KMS-11 (cell line): ENCODE data around the gene CKMT2.

Source experiments
- H2AFZ ChIP-seq: fragments of 200-600 bp; sonication (generic); 2 replicates; pipeline ENCODE4 v1.6.1; 2016; ENCODE audit warnings: antibody characterized with exemption, mixed run types, low read depth
- H3K27ac ChIP-seq: fragments of 200-600 bp; sonication (generic); 2 replicates; pipeline ENCODE4 v1.6.1; 2016; ENCODE audit warnings: mild to moderate bottlenecking, mixed run types
- H3K27me3 ChIP-seq: fragments of 200-600 bp; sonication (generic); 2 replicates; pipeline ENCODE4 v1.6.1; 2017; ENCODE audit warnings: mild to moderate bottlenecking, low read depth, mixed run types, moderate library complexity; ENCODE audit not compliant: insufficient read depth
- H3K36me3 ChIP-seq: fragments of 200-600 bp; sonication (generic); 2 replicates; pipeline ENCODE4 v1.6.1; 2017; ENCODE audit warnings: mild to moderate bottlenecking, mixed run types; ENCODE audit not compliant: insufficient read depth
- H3K4me1 ChIP-seq: fragments of 200-600 bp; sonication (generic); 2 replicates; pipeline ENCODE4 v1.6.1; 2016; ENCODE audit warnings: mild to moderate bottlenecking, low read depth, mixed run types; ENCODE audit not compliant: poor library complexity, severe bottlenecking
- H3K4me2 ChIP-seq: fragments of 200-600 bp; sonication (generic); 2 replicates; pipeline ENCODE4 v1.7.0; 2016; ENCODE audit warnings: mild to moderate bottlenecking, mixed run types
- H3K4me3 ChIP-seq: fragments of 200-600 bp; sonication (generic); IDR thresholded peaks from 2 replicates; pipeline ENCODE4 v1.6.1; 2017; ENCODE audit warnings: low read depth, low read length, mixed read lengths; ENCODE audit not compliant: insufficient read depth
- H3K79me2 ChIP-seq: fragments of 200-600 bp; sonication (generic); 2 replicates; pipeline ENCODE4 v1.6.1; 2016; ENCODE audit warnings: low read depth, mixed run types; ENCODE audit not compliant: insufficient read depth
- H3K9ac ChIP-seq: fragments of 200-600 bp; sonication (generic); 2 replicates; pipeline ENCODE4 v1.6.1; 2016; ENCODE audit warnings: mild to moderate bottlenecking, mixed run types
- H4K20me1 ChIP-seq: fragments of 200-600 bp; sonication (generic); 2 replicates; pipeline ENCODE4 v1.6.1; 2016; ENCODE audit warnings: mild to moderate bottlenecking, mixed run types; ENCODE audit not compliant: insufficient read depth
- TF ChIP-seq, protein P1 (sequence below): fragments of 200-600 bp; sonication (generic); conservative IDR thresholded peaks from 2 replicates; pipeline ENCODE4 v1.6.1; 2017; ENCODE audit warnings: low read depth, mild to moderate bottlenecking, antibody characterized with exemption, low read length, moderate library complexity, mixed read lengths

Gene CKMT2

DNA sequence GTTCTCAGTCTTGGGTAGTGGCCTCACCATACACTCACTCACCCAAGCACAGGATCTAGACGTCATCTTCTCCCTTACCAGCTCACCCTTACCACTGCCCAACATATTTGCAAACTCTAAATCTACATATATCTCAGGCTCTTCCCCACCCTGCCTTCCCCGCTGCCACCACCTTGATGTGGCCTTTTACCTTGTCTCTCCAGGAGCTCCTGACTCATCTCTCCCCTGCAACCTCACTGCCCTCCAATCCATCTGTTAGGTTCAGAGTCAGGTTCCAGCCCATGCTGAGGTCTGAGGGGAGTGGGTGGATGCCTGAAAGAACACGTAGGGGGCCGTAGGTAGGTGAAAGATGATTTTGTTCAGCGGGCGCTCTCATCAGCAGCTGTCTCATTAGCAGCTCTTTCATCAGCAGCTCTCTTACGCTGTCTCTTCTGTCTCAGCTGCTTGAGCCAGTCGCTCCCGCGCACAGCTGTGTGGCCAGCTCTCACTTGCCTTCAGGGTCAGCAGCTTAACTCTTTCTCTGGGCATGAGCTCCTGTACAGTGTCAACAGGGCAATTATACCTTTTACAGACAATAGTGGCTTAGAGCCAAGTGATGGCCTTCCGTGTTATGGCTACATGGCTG, 23.1 kb upstream of the CKMT2 start:
- H3K79me2 ChIP-seq, result no peaks in the 10 kb centered on the region
- H3K4me3 ChIP-seq, result no peak overlapping the region
- H3K4me2 ChIP-seq, result no peak overlapping the region
- H3K27ac ChIP-seq, result no peak overlapping the region
- H3K4me1 ChIP-seq, result no peaks in the 10 kb centered on the region
- H3K36me3 ChIP-seq, result no peaks in the 10 kb centered on the region
- no peak overlapping the region for H3K9ac ChIP-seq
- no peak overlapping the region for H2AFZ ChIP-seq
- no peaks in the 10 kb centered on the region for H4K20me1 ChIP-seq
- no peaks in the 10 kb centered on the region for H3K27me3 ChIP-seq
- TF ChIP-seq, protein P1, sequence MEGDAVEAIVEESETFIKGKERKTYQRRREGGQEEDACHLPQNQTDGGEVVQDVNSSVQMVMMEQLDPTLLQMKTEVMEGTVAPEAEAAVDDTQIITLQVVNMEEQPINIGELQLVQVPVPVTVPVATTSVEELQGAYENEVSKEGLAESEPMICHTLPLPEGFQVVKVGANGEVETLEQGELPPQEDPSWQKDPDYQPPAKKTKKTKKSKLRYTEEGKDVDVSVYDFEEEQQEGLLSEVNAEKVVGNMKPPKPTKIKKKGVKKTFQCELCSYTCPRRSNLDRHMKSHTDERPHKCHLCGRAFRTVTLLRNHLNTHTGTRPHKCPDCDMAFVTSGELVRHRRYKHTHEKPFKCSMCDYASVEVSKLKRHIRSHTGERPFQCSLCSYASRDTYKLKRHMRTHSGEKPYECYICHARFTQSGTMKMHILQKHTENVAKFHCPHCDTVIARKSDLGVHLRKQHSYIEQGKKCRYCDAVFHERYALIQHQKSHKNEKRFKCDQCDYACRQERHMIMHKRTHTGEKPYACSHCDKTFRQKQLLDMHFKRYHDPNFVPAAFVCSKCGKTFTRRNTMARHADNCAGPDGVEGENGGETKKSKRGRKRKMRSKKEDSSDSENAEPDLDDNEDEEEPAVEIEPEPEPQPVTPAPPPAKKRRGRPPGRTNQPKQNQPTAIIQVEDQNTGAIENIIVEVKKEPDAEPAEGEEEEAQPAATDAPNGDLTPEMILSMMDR, result no peak

DNA sequence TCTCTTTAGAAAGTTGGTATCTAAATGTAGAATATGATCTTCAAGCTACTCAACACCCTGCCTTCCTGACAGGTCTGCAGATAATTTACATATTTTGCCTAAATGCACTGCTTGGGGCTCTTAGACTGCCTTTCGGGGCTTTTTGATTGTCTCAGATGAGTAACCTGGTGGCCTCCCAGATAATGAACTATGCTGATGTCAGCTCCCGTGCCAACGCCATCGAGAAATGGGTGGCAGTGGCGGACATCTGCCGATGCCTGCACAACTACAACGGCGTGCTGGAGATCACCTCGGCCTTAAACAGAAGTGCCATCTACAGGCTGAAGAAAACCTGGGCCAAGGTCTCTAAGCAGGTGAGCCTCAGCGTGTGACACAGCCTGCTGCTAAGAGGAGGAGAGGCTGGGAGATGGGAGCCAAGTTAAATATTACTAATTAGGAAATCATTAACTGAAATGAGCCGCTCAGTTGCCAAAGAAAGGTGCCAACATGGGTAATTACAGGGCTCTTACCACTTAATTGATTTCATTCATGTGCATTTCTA, 20.8 kb upstream of the CKMT2 start:
- no peak overlapping the region for H3K4me3 ChIP-seq
- no peaks in the 10 kb centered on the region for H3K27me3 ChIP-seq
- H4K20me1 ChIP-seq, result no peaks in the 10 kb centered on the region
- H3K27ac ChIP-seq, result no peak overlapping the region
- H3K79me2 ChIP-seq, result no peaks in the 10 kb centered on the region
- H3K36me3 ChIP-seq, result no peaks in the 10 kb centered on the region
- TF ChIP-seq, protein P1, result no peak
- no peak overlapping the region for H3K9ac ChIP-seq
- H2AFZ ChIP-seq, result no peak overlapping the region
- no peaks in the 10 kb centered on the region for H3K4me1 ChIP-seq
- H3K4me2 ChIP-seq, result no peak overlapping the region

DNA sequence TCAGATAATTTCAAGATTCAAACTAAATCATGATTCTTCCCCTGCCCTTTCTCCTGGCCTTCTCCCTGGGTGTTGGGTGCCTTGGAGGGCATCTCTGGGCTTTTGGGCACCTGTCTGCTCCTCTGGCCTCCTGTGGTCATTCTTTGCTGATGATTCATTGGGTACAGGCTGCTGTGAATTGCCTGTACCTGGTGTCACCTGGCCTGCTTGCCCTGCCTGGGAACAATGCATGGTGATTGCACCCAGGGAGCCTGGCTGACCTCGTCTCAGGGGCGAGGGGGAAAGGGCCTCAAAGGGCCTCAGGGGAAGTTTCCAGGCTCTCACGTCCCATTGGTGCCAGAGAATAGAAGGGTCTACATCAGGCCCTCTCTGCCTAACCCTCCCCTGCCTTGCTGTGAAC, 20.1 kb upstream of the CKMT2 start:
- Histone ChIP-seq H3K79me2 (no peaks in the 10 kb centered on the region), H3K36me3 (no peaks in the 10 kb centered on the region), H3K27me3 (no peaks in the 10 kb centered on the region), H4K20me1 (no peaks in the 10 kb centered on the region), H3K4me3 (no peak overlapping the region), H3K4me2 (no peak overlapping the region), H3K27ac (no peak overlapping the region), H3K9ac (no peak overlapping the region), H2AFZ (no peak overlapping the region), H3K4me1 (no peaks in the 10 kb centered on the region)
- TF ChIP-seq, protein P1, result no peak

- Histone ChIP-seq H3K4me2 (no peak overlapping the region), H3K27me3 (no peaks in the 10 kb centered on the region), H3K4me3 (no peak overlapping the region), H3K9ac (no peak overlapping the region), H3K4me1 (no peaks in the 10 kb centered on the region), H3K79me2 (no peaks in the 10 kb centered on the region), H2AFZ (no peak overlapping the region), H3K36me3 (no peaks in the 10 kb centered on the region), H4K20me1 (no peaks in the 10 kb centered on the region), H3K27ac (no peak overlapping the region)
- TF ChIP-seq, protein P1, result no peak
Observed at GRCh38 chr5:81214848-81215247, 18.3 kb upstream of the CKMT2 start.
